ENCODE measurements around the gene DDAH1. TPM values are rescaled to one million over a fixed set of nuclear protein-coding genes. Genes with fewer than 3 reads are reported as not detected.

DDAH1 gene
- total RNA-seq, 2 donors from 2014 or later = 11.2 to 31.4 TPM

GRCh38 chr1:85313888-85314696 is 150.9 kb downstream of the DDAH1 start:
- DNase-seq = peak in 1 of 4 donors; percentile 16
- Histone ChIP-seq H3K27ac (no peak overlapping the region), H3K27me3 (no peaks in the 10 kb centered on the region), H3K9me3 (no peaks in the 10 kb centered on the region), H3K4me1 (no peaks in the 10 kb centered on the region), H3K4me3 (no peak overlapping the region), H3K36me3 (replicated peaks in 1 of 2; ENCODE audit: insufficient read depth in 1 of 2, low read depth in 2 of 2) (no peaks in the 10 kb centered on the region)
- WGBS, 2 donors = 79 to 88% methylated on average over 3 of the region's 3 CpGs
- peak; percentile 40 for ATAC-seq
- intact Hi-C loops (cut with DNase I) = no loop called here
- TF ChIP-seq, protein P1, sequence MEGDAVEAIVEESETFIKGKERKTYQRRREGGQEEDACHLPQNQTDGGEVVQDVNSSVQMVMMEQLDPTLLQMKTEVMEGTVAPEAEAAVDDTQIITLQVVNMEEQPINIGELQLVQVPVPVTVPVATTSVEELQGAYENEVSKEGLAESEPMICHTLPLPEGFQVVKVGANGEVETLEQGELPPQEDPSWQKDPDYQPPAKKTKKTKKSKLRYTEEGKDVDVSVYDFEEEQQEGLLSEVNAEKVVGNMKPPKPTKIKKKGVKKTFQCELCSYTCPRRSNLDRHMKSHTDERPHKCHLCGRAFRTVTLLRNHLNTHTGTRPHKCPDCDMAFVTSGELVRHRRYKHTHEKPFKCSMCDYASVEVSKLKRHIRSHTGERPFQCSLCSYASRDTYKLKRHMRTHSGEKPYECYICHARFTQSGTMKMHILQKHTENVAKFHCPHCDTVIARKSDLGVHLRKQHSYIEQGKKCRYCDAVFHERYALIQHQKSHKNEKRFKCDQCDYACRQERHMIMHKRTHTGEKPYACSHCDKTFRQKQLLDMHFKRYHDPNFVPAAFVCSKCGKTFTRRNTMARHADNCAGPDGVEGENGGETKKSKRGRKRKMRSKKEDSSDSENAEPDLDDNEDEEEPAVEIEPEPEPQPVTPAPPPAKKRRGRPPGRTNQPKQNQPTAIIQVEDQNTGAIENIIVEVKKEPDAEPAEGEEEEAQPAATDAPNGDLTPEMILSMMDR (IDR thresholded peaks at IDR 0.05) = no peak
- TF ChIP-seq POLR2A (IDR thresholded peaks at IDR 0.05) = no peak

GRCh38 chr1:85311818-85312217 is 153.1 kb downstream of the DDAH1 start:
- Histone ChIP-seq H3K9me3 (no peaks in the 10 kb centered on the region), H3K27ac (no peak overlapping the region), H3K4me3 (no peak overlapping the region), H3K4me1 (peaks cover 7% of the 10 kb centered on the region), H3K27me3 (no peaks in the 10 kb centered on the region), H3K36me3 (replicated peaks in 1 of 2; ENCODE audit: insufficient read depth in 1 of 2, low read depth in 2 of 2) (no peaks in the 10 kb centered on the region)
- no peak for TF ChIP-seq POLR2A (IDR thresholded peaks at IDR 0.05)
- TF ChIP-seq, protein P1 (IDR thresholded peaks at IDR 0.05) = no peak
- ATAC-seq (no peak), DNase-seq (no peak)
- intact Hi-C loops (cut with DNase I) = no loop called here
- 67 to 68% methylated on average over 2 of the region's 2 CpGs for WGBS, 2 donors

DNA sequence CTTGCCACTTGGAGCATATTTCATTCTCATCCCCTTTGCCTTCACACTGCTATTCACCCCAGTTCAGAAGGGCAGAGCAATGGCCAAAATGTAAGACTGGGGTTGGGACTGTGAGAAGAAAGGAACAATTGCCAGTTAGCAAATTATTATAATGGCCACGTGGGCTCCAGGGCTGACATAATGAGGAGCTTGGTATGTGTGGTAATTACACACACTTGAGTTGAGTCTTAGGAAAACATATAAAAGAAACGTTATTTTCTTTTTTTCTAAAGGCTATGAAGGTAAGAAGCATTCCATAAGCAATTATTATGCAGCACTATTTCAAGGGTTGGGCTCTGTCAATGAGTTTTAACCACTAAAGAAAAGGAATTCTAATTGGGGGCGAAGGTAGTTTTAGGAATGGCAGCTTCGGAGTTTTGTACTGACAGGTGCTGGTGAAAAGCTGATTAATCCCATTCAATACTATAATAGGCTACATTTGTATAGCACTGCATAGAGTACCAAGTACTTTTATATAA is 156.1 kb downstream of the DDAH1 start:
- intact Hi-C loops (cut with DNase I) = loop anchor here (5.0 to 10.0 kb wide), 2 partner anchors 193 to 276 kb away; partner anchors contain the start of gene CCN1
- H3K27me3 ChIP-seq = no peaks in the 10 kb centered on the region
- no peaks in the 10 kb centered on the region for H3K9me3 ChIP-seq
- H3K4me3 ChIP-seq = no peak overlapping the region
- WGBS, 2 donors = 57% methylated on average over 4 of the region's 4 CpGs
- TF ChIP-seq, protein P1 (IDR thresholded peaks at IDR 0.05) = no peak
- TF ChIP-seq POLR2A (IDR thresholded peaks at IDR 0.05) = no peak
- no peaks in the 10 kb centered on the region for H3K36me3 ChIP-seq (replicated peaks in 1 of 2; ENCODE audit: insufficient read depth in 1 of 2, low read depth in 2 of 2)
- DNase-seq (no peak), ATAC-seq (no peak)
- H3K4me1 ChIP-seq = peaks cover 7% of the 10 kb centered on the region
- H3K27ac ChIP-seq = no peak overlapping the region

DNA sequence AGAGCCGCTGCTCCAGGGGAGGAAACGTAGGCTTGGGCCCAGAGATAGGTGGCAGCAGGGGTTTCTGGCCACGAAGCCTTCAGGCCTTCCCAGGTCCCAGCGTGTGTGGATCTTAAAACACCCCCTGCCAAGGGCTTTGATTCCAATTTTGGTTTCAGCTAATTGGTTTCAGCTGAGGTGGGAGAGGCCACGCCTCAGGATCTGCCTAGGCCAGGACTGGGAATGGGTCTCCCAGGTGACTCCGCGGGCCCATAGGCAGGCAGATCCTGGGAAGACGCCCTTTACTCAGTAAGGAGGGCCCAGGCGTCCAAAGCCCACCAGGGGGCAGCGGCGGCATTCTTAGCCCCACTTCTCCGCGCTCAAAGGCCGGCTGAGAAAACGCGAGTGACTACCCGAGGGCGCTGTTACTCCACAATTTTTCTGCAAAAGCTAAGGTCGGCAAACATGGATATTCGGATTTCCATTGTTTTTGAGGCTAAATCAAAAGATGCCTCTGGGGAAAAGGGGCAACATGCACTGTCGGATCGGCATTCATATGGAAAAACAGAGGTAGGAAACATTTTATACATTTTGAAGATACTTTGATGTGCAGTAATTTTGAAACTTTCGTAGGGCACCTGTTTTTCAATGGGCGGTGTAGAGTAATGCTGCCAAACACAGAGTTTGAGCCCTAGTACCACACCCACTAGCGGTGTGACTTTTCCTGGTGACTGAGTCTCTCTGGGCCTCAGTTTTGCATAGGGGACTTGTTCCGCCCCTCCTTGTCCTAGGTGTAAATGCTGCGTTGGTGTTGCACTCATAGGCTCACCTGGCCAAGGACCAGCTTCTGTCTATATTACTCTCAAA is 156.7 kb downstream of the DDAH1 start:
- Histone ChIP-seq H3K36me3 (replicated peaks in 1 of 2; ENCODE audit: insufficient read depth in 1 of 2, low read depth in 2 of 2) (no peaks in the 10 kb centered on the region), H3K27ac (no peak overlapping the region), H3K4me3 (no peak overlapping the region), H3K4me1 (peaks cover 7% of the 10 kb centered on the region), H3K27me3 (no peaks in the 10 kb centered on the region), H3K9me3 (no peaks in the 10 kb centered on the region)
- intact Hi-C loops (cut with DNase I) = loop anchor here (5.0 to 10.0 kb wide), 2 partner anchors 194 to 277 kb away; partner anchors contain the start of gene CCN1
- DNase-seq (peak; percentile 90 to 95 (median 92)), ATAC-seq (peak; percentile 100)
- TF ChIP-seq, protein P1 (IDR thresholded peaks at IDR 0.05) = peak; percentile 92 to 99 (median 99)
- no peak for TF ChIP-seq POLR2A (IDR thresholded peaks at IDR 0.05)
- 19 to 28% methylated on average over 22 to 27 of the region's 27 CpGs for whole genome bisulfite sequencing, 2 donors

All from body of pancreas (tissue), 4 donors.